Testis (tissue), 3 donors: ENCODE measurements around the gene LPO. TPM values are rescaled to one million over a fixed set of nuclear protein-coding genes. Genes with fewer than 3 reads are reported as not detected.
A peak's percentile ranks its signal among the peaks of the same experiment; 100 is the strongest.

ENCODE experiments used
- DNase-seq: peaks from one replicate; pipeline ENCODE4 v3.0.0-alpha.2; 2019
- H3K27ac ChIP-seq, 2 donors: fragments of 200-600 bp; sonication (generic); one replicate each; pipeline ENCODE4 v1.5.1; 2019
- H3K27me3 ChIP-seq: fragments of 200-600 bp; sonication (generic); one replicate; pipeline ENCODE4 v1.5.1; 2019
- H3K36me3 ChIP-seq: fragments of 200-600 bp; sonication (generic); one replicate; pipeline ENCODE4 v1.5.1; 2017; ENCODE audit warnings: low read depth; ENCODE audit errors: missing control alignments
- H3K4me1 ChIP-seq: fragments of 200-600 bp; sonication (generic); one replicate; pipeline ENCODE4 v1.5.1; 2019
- H3K4me3 ChIP-seq, 2 donors: fragments of 200-600 bp; sonication (generic); one replicate each; pipeline ENCODE4 v1.5.1; 2017 to 2019
- H3K9me3 ChIP-seq: fragments of 200-600 bp; sonication (generic); one replicate; pipeline ENCODE4 v1.5.1; 2017
- POLR2A ChIP-seq: fragments of 450-650 bp; IDR thresholded peaks from one replicate; pipeline ENCODE4 v1.6.1; 2017; ENCODE audit warnings: antibody characterized with exemption, mild to moderate bottlenecking, moderate library complexity
- WGBS, 2 donors: methylation state at CpG; one replicate each; pipeline ENCODE4 v1.1.5; 2018; 5-methylcytosine and 5-hydroxymethylcytosine counted together
- intact Hi-C: fragments of 100-400 bp; cut with DNase I; formaldehyde crosslinking; loops from one replicate; pipeline ENCODE4 v1.15.1; 2023; ENCODE audit warnings: low total_unique reads
- polyA plus RNA-seq: library from polyadenylated mRNA; stranded (reverse); fragments of 350-450 nt; fragmentation: Illumina TruSeq; extraction: RNeasy Lipid Tissue Mini Kit (QIAGEN cat#74804); gene quantifications from one replicate; pipeline ENCODE4 v1.2.3, GENCODE V29; 2014; ENCODE audit warnings: low read depth, low replicate concordance; ENCODE audit not compliant: insufficient read depth
- total RNA-seq, 2 donors: library from RNA; depleted of rRNA; stranded (reverse); fragments of >200 nt; gene quantifications; one replicate each; pipeline ENCODE4 v1.2.3, GENCODE V29; 2016
- TF ChIP-seq, protein P1 (sequence below), 3 experiments: fragments of 450-650 bp in 2 of 3; fragments of 200-600 bp in 1 of 3; sonication (generic) in 1 of 3; IDR thresholded peaks; one replicate each; pipeline ENCODE4 v1.5.1; 2016 to 2019; ENCODE audit warnings: antibody characterized with exemption in 3 of 3, mild to moderate bottlenecking in 2 of 3, moderate library complexity in 1 of 3

The LPO gene
- total and polyA plus RNA-seq, 3 donors from 2014 or later, result 1.8 to 2.7 (median 2.0) TPM

DNA sequence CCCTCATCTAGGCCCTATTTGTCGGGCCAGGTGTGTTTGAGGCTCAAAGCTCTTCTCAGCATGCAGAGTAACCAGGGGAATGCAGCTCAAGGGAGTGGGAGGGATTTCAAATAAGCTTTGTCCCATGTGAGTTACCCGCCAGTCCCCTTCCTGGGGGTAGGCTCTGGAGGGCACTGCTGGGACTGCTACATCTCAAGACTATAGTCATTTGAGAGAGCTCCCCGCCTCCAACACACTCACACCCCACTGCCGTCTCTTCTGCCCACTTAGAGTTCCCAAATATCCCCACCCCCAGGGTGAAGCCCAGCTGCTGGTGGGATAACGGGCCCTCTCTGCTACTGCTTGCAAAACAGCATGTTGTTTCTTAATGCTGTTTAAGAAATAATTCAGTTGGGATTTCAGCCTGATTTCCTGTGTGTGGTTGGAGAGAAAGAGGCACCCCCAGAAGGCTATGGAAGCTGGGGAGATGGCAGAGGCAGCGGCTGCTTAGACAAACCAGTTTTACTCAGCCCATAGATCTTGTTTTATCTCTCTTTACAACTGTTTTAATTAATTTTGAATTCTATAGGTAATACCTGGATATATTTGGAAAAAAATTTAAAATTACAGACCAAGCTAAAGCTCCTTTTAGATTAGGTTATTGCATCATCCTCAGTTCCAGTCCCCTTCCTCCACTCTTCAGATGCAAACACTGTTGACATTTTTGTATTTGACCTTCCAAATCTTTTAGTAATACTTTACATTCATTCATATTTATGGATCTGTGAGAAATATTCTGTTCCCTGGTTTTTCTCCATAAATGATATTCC, 46.4 kb downstream of the LPO start:
- Histone ChIP-seq H3K4me1 (peaks cover 3% of the 10 kb centered on the region), H3K36me3 (no peaks in the 10 kb centered on the region), H3K9me3 (no peaks in the 10 kb centered on the region), H3K27me3 (no peaks in the 10 kb centered on the region), H3K4me3 (no peak overlapping the region), H3K27ac (no peak overlapping the region)
- peak; percentile 6 for DNase-seq
- WGBS, 2 donors, result 62 to 68% methylated on average over 6 of the region's 6 CpGs
- TF ChIP-seq, protein P1, sequence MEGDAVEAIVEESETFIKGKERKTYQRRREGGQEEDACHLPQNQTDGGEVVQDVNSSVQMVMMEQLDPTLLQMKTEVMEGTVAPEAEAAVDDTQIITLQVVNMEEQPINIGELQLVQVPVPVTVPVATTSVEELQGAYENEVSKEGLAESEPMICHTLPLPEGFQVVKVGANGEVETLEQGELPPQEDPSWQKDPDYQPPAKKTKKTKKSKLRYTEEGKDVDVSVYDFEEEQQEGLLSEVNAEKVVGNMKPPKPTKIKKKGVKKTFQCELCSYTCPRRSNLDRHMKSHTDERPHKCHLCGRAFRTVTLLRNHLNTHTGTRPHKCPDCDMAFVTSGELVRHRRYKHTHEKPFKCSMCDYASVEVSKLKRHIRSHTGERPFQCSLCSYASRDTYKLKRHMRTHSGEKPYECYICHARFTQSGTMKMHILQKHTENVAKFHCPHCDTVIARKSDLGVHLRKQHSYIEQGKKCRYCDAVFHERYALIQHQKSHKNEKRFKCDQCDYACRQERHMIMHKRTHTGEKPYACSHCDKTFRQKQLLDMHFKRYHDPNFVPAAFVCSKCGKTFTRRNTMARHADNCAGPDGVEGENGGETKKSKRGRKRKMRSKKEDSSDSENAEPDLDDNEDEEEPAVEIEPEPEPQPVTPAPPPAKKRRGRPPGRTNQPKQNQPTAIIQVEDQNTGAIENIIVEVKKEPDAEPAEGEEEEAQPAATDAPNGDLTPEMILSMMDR (IDR thresholded peaks at IDR 0.05), result no peak
- TF ChIP-seq POLR2A, result no peak
- intact Hi-C loops, result no loop called here

DNA sequence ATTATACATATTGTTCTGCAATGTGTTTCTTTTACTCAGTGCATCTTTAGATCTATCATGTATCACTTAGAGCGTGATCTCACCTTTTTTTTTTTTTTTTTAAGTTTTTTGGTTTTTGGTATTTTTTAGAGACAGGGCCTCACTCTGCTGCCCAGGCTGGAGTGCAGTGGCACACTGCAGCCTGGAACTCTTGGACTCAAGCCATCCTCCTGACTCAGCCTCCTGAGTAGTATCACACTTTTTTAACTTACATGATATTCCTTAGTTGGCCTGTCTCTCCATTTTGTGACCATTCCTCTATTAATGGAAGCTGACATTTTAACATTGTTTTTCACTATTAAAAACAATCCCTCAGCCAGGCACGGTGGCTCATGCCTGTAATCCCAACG, 47.0 kb downstream of the LPO start:
- TF ChIP-seq, protein P1 (IDR thresholded peaks at IDR 0.05), result no peak
- TF ChIP-seq POLR2A, result no peak
- intact Hi-C loops, result no loop called here
- H3K9me3 ChIP-seq, result no peaks in the 10 kb centered on the region
- H3K4me1 ChIP-seq, result peaks cover 5% of the 10 kb centered on the region
- no peak for DNase-seq
- H3K27ac ChIP-seq, result no peak overlapping the region
- WGBS, 2 donors, result 93 to 94% methylated on average over 3 of the region's 3 CpGs
- no peaks in the 10 kb centered on the region for H3K27me3 ChIP-seq
- no peaks in the 10 kb centered on the region for H3K36me3 ChIP-seq
- no peak overlapping the region for H3K4me3 ChIP-seq

DNA sequence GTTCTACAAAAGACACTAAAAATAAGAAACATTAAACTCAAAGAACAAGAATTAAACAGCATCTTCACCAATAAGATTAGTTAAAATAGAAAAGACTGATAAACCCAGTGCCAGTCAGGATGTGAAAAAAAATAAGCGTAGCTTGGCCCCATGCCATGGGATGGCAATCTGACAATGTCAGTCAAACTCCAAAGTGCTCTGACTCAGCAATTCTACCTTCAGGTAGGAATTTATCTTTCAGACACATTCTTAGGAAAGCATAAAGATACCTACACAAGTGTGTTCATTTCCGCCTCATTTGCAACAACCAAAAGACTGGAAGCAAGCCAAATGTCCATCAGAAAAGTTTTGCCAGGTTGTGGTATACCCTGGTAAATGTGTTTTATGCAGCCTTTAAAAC, 51.5 kb downstream of the LPO start:
- intact Hi-C loops, result no loop called here
- Histone ChIP-seq H3K27ac (no peak overlapping the region), H3K27me3 (no peaks in the 10 kb centered on the region), H3K4me3 (no peak overlapping the region), H3K4me1 (peaks cover 5% of the 10 kb centered on the region), H3K9me3 (no peaks in the 10 kb centered on the region), H3K36me3 (no peaks in the 10 kb centered on the region)
- TF ChIP-seq POLR2A, result no peak
- TF ChIP-seq, protein P1 (IDR thresholded peaks at IDR 0.05), result no peak
- no peak for DNase-seq
- WGBS, 2 donors, result 43 to 47% methylated on average over 2 of the region's 2 CpGs

DNA sequence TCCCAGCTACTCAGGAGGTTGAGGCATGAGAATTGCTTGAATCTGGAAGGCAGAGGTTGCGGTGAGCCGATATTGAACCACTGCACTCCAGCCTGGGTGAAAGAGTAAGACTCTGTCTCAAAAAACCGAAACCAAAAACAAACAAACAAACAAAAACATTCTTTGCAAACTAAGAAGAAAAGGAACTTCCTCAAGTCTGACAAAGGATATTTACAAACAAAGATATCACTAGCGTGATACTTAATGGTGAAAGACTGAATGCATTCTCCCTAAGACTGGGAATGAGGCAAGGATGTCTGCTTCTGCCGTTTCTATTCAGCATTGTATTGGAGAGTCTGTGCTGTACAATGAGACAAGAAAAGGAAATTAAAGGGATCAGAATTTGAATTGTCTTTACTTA, 52.9 kb downstream of the LPO start:
- H3K27ac ChIP-seq, result no peak overlapping the region
- no peaks in the 10 kb centered on the region for H3K36me3 ChIP-seq
- no peaks in the 10 kb centered on the region for H3K27me3 ChIP-seq
- intact Hi-C loops, result no loop called here
- WGBS, 2 donors, result 83 to 90% methylated on average over 5 of the region's 5 CpGs
- no peaks in the 10 kb centered on the region for H3K9me3 ChIP-seq
- H3K4me3 ChIP-seq, result no peak overlapping the region
- no peak for DNase-seq
- TF ChIP-seq, protein P1 (IDR thresholded peaks at IDR 0.05), result no peak
- no peak for TF ChIP-seq POLR2A
- H3K4me1 ChIP-seq, result peaks cover 5% of the 10 kb centered on the region

DNA sequence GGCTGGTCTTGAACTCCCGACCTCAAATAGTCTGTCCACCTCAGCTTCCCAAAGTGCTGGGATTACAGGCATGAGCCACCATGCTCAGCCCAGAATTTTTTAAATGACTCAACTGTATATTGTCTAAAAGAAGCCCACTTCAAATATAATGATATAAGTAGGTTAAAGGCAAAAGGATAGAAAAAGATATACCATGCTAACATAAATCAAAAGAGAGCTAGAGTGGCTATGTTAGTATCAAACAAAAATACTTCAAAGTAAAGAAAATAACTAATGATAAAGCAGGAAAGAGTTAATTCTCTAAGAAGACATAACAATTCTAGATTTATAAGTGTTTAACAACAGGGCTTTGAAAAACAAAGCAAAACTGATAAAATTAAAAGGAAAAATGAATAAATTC, 55.6 kb downstream of the LPO start:
- TF ChIP-seq, protein P1 (IDR thresholded peaks at IDR 0.05), result no peak
- TF ChIP-seq POLR2A, result no peak
- Histone ChIP-seq H3K4me3 (no peak overlapping the region), H3K36me3 (no peaks in the 10 kb centered on the region), H3K27ac (no peak overlapping the region), H3K27me3 (no peaks in the 10 kb centered on the region), H3K4me1 (peaks cover 5% of the 10 kb centered on the region), H3K9me3 (no peaks in the 10 kb centered on the region)
- no peak for DNase-seq
- intact Hi-C loops, result no loop called here
- 94 to 100% methylated on average over 1 of the region's 1 CpG for WGBS, 2 donors
